GM19099 (cell line): ENCODE measurements around the gene NRP2.

Experiments
- POLR2A ChIP-seq: IDR thresholded peaks from 3 replicates; pipeline ENCODE4 v1.6.1; 2011; ENCODE audit warnings: low read depth; ENCODE audit not compliant: insufficient read length; ENCODE audit errors: extremely low read depth

NRP2 gene, protein sequence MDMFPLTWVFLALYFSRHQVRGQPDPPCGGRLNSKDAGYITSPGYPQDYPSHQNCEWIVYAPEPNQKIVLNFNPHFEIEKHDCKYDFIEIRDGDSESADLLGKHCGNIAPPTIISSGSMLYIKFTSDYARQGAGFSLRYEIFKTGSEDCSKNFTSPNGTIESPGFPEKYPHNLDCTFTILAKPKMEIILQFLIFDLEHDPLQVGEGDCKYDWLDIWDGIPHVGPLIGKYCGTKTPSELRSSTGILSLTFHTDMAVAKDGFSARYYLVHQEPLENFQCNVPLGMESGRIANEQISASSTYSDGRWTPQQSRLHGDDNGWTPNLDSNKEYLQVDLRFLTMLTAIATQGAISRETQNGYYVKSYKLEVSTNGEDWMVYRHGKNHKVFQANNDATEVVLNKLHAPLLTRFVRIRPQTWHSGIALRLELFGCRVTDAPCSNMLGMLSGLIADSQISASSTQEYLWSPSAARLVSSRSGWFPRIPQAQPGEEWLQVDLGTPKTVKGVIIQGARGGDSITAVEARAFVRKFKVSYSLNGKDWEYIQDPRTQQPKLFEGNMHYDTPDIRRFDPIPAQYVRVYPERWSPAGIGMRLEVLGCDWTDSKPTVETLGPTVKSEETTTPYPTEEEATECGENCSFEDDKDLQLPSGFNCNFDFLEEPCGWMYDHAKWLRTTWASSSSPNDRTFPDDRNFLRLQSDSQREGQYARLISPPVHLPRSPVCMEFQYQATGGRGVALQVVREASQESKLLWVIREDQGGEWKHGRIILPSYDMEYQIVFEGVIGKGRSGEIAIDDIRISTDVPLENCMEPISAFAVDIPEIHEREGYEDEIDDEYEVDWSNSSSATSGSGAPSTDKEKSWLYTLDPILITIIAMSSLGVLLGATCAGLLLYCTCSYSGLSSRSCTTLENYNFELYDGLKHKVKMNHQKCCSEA

DNA sequence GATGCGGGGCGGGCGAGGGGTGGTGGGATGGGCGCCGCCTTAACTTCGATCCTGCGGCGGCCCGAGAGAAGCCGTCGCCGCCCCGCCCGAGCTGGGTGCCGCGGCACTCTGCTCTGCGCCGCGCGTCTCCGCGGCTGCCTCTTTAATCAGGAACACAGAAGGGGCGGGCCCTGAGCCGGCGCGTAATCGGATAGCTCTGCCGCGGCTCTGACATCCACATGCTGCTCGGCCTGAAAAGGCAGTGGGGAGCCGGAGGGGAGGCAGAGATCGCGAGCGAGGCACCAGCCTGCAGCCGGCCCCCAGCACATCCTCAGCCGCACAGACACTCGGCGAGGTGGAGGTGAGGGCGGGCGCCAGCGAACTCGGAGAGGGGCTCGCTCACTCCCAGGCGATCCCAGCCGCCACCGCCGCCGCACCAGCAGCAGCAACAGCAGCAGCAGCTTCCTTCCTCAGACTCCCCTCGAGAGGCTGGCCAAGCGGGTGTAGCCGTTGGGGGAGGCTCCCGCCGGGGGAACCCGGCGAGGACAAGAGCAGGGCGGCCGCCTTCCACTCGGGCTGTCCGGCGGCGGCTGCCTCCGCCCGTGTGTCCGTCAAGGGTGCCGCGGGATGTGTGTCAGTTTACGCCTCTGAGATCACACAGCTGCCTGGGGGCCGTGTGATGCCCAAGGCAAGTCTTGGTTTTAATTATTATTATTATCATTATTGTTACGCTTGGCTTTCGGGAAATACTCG lies at the start of gene NRP2:
Gene NRP2 (plus strand): TSS at position 263 of the 732 bp plus-strand sequence. CDS start 790 bp downstream, outside the sequence.
- no peak for TF ChIP-seq POLR2A

DNA sequence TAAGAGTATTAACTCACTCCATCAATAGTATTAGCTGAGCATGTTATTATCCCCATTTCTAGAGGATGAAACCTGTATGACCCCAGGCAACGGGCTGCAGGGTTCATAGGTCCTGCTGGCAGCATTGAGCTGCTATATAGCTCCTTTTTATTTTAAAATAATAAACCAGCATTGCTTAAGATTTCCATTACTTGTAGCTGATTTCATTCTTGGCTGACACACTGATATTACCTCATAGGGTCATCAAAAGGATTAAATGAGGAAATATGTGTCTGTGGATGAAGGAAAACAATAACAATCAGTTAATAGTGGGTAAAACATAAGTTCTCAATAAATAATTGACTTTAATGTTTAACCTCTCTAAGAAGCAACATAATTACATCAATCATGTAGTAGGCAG lies 48.3 kb upstream of the NRP2 start:
- TF ChIP-seq POLR2A = no peak

DNA sequence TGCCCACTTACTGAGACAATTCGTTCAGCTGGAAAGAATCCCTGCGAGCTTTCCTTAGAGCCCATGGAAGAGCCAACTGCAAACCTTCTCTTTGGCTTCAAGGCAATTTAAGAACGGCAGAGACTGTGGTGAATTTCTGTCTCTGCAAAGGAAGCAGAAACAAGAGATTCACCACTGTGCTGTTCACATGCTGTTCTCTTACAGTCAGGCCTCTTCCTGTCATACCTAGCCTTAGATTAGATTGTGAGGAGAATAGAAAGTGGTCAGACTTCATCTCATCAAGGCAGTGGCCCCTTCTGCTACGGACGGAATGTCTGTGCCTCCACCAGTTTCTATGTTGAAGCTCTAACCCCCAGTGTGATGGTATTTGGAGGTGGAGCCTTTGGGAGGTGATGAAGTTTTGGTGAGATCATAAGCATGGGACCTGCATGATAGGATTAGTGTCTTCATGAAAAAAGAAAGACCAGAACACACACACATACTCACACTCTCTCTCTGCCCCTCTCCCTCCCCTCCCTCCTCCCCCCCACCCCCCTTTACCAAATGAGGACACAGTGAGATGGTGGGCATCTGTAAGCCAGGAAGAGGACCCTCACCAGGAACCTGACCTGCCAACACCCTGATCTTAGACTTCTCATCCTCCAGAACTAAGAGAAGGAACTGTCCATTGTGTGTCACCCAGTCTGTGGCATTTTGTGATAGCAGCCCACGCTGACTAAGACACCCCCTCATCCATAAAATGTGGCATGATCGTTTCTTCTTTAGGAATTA lies 45.6 kb upstream of the NRP2 start:
- no peak for TF ChIP-seq POLR2A

DNA sequence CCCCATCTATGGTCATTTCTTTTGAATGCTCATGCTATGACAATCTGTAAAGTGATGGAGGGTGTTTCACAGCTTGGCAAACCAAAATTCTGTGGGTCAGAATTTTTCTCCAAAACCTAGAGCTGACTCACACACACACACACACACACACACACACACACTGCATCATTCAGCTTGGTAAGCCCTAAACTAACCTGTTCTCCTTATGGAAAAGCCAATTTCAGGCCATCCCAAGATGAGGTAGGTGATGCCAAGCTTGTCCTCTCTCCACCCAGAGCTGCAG lies 45.0 kb upstream of the NRP2 start:
- TF ChIP-seq POLR2A = no peak

DNA sequence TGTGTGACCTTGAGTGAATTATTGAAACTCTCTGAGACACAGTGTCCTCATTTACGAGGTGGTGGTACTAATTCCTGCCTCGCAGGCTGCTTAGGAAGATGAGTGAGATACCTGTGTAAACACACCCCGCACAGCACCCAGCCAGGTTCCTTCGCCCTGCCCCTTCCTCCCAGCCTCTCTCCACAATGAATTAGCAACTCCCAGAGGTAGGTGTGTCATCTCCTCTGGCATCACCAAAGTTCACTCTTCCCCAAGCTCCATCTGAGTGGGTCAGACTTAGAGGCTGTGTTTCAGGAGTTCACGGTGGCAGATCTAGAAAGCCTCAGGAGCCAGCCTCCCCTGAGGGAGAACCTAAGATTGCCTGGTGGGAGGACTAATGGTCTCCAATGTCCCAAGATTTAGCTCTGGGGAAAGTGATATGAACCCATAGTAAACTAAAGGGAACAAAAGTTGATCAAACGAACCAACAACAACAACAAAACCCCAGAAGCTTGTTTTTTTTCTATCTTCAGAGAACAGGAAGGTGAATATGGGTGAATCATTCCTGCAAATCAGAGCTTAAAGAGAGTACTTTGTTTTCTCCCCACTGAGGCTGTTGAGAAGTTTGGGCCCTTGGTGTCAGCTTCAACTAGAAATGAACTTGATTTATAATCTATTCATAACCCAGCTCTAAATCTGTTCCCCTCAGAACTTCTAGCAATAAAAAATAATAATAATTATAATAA lies 44.4 kb upstream of the NRP2 start:
- TF ChIP-seq POLR2A = no peak

DNA sequence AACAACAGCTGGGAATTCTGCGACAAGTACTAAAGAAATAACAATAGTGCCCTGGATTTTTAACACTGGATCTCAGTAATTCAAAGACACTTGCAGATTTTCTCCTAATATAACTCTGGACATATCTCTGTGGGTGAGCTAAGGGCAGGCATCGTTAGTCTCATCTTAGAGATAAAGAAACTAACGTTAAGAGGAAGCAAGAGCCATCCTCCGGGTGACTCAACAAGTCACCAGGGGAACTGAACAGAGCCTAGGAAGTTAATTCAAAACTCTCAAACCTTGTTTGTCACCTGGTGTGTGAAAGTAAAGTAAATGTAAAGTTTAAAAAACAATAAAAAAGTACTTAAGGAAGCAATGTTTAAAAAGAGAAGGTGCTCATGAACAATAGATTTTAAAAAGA lies 41.6 kb upstream of the NRP2 start:
- no peak for TF ChIP-seq POLR2A

DNA sequence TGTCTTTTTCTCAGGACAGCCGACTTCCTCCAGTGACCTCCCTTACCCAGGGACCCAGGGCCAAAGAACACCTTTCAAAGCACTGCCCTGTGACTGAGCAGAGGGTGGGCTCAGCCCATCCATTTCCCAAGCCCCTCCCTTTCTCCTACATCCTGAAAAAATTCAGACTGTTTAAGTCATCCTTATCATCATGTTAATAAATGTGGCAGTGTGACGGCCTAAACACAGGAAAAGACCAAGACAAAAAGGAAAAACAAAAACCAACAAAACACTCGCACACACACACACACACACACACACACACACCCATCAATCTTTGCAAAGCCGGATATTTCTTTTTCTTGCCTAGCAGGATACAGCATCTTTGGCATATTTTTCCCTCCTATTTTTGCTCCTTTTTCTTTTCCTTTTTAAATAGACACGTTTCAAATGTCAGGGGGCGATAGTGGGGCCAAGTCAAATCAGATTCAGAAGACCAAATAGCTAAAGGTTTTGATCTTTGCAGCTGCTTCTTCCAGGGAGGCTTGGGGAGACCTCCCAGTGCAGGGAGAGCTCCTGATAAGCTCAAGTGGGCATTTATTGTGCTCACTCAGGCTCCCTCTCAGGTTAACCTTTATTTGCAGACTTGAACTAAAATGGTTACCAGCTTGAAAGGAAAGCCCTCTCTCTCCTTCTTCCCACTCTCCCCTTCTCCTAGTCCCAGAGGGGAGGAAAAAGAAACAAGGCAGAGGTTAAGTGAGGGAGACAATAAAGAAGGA lies 39.5 kb upstream of the NRP2 start:
- no peak for TF ChIP-seq POLR2A

DNA sequence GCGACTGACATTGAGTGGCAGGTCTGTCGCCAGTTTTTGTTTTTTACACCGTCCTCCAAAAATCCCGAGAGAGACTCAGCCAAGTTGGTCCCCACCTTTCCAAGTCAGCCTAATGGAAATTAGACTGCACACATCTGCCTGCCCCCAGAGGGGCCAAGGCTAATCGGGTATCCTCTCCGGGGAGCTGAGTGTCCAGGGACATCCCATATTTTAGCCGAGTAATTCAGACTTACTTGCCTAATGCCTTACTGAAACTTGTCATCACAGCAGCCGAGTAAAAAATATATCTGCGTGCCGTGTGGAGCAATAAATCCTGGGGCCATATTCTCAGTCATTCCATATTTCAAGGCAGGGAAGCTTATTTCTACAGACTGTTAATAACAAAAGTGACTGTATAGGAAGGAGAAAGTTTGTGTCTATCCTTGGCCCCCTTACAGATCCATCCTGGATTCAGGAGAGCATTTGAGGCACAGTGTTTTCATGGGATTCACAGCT lies 38.9 kb upstream of the NRP2 start:
- TF ChIP-seq POLR2A = no peak

DNA sequence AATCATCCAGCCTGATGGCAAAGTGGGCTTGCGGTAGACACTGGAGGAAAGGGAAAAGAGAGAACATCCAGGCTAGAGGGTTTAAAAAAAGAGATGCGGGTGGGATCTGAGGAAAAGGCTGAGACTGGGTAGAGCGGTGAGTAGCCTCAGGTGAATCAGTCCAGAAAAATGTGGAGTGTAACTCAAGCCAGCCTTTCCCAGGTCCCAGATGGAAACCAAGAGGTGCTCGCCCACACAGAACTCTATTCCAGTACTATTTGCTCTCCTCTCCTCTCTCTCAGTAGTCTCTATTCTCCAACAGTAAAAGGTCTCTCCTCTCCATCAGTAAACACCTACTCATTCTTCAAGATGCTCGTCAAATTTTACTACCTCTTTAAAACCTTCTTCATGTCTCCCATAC lies 38.3 kb upstream of the NRP2 start:
- no peak for TF ChIP-seq POLR2A

DNA sequence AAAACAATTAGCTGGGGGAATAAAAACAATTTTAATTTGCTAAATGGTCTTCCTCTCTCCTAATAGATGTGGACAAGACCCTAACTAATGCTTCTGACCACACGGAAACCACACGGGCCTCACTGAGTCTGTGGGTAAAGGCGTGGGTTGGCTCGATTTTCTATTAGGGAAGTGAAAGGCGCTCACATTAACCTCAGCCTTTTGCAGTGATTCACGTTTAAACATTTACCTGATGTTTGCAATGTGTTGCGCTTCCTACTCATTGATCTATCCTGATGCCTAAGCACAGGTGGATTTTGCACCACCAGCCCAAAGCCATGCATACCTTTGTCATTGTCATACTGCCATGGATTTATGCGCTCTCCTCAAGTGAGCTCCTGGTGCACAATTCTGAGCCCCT lies 35.6 kb upstream of the NRP2 start:
- TF ChIP-seq POLR2A = no peak

DNA sequence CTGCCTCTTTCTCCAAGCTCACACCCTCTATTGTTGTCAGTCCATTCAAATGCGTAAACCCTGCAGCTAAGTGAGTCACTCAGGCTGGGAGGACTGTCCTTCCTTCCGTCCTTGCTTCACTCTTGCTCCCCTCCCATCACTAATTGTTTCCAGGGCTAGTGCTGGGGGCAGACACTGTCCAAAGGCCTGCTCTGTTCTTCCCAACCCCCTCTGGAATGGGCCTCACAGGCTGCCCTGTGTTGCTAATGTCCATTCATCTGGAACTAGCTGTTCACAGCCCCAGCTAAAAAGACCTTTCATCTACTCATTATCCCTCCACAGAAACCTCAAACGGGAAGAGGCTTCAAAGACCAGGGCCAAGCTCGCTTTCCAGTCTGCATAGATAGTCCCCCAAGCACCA lies 31.9 kb upstream of the NRP2 start:
- no peak for TF ChIP-seq POLR2A

DNA sequence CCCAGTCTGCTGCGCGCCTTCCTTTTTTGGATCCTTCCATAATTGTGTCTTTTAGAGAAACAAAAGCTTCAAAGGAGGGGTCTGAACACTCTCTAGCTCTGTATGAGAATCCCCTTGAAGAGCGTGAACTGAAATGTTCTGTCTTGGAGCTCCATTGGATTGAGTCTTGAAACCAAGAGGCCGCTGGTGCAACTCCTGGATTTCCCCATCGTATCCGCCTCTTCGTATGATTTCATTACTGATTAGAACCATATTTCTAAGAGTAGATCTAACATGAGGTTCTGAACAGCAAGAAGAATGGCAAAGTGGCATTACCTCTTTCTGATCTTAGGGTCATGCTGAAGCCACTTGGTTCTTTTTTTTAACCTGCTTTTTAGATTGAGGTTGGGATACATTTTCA lies 31.4 kb upstream of the NRP2 start:
- no peak for TF ChIP-seq POLR2A

DNA sequence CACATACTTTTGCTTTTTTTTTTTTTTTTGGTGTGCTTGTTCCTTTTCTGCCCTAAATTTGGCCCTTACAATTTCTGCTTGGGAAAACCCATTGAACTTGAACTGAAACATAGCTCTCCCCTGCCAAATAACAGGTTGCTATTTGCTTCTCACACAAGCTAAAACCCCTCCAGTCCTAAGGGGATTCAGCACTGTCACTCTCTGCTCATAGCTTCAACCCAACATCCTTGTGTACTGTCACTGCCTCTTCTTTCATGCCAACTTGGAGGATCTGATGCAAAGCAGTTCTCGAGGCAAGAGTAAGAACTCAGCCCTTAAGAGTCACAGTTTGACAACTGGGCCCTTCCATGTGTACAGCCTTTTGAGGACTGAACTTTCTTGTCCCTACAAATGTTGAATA lies 30.6 kb upstream of the NRP2 start:
- no peak for TF ChIP-seq POLR2A
